Epithelial cell of alveolus of lung (primary cell): ENCODE data around the gene ZBP1. TPM values are rescaled to one million over a fixed set of nuclear protein-coding genes. Genes with fewer than 3 reads are reported as not detected.

Source experiments
- total RNA-seq: library from RNA; depleted of rRNA; stranded (reverse); fragments of >200 nt; gene quantifications from 2 replicates; pipeline ENCODE4 v1.2.1, GENCODE V29; 2015

The ZBP1 gene, protein sequence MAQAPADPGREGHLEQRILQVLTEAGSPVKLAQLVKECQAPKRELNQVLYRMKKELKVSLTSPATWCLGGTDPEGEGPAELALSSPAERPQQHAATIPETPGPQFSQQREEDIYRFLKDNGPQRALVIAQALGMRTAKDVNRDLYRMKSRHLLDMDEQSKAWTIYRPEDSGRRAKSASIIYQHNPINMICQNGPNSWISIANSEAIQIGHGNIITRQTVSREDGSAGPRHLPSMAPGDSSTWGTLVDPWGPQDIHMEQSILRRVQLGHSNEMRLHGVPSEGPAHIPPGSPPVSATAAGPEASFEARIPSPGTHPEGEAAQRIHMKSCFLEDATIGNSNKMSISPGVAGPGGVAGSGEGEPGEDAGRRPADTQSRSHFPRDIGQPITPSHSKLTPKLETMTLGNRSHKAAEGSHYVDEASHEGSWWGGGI
- total RNA-seq, result not detected in 2 replicates

GRCh38 chr20:57620274-57620990 is at the start of gene ZBP1:
TSS of gene ZBP1 (minus strand) at chr20:57620426. CDS start at chr20:57620295, 131 bp downstream.

GRCh38 chr20:57560554-57561355 is 59.5 kb downstream of the ZBP1 start, which contains the start of gene PCK1:
TSS of gene PCK1 (plus strand) at chr20:57561110. CDS start at chr20:57561412, 302 bp downstream.

Other genes starting within 250 kb of the ZBP1 start
- 7.6 and 12.4 TPM in 2 replicates for gene RBM38, start 229.0 kb downstream of the ZBP1 start, total RNA-seq
- gene CTCFL, start 95.3 kb downstream of the ZBP1 start, total RNA-seq, result not detected in 2 replicates
- 0.48 TPM in 1 of 2 replicates, not detected in the other for gene PCK1, start 59.3 kb downstream of the ZBP1 start, total RNA-seq
- gene PMEPA1, start 89.6 kb upstream of the ZBP1 start, total RNA-seq, result 16.0 and 16.4 TPM in 2 replicates